ENCODE measurements around the gene ASH1L.
"Not testable (repeated sequence)": the region's sequence is repeated elsewhere in the genome, so short reads cannot be mapped to it uniquely, and the experiment has no call there.

GRCh38 chr1:155433128-155433830, 129.3 kb downstream of the ASH1L start:
- TF ChIP-seq CTCF, POLR2A (IDR thresholded peaks at IDR 0.05): not testable (repeated sequence)
